Measurements from ENCODE around the gene IER3. TPM values are rescaled to one million over a fixed set of nuclear protein-coding genes. Genes with fewer than 3 reads are reported as not detected.

The IER3 gene
- total RNA-seq, 1 experiment from 2014 or later, result 82.4 TPM

GRCh38 chr6:30750379-30750668 lies 6.0 kb upstream of the IER3 start:
- ChIA-PET POLR2A (no interaction called here), CTCF (no interaction called here)
- no peak overlapping the region for H3K27ac Mint-ChIP-seq

DNA sequence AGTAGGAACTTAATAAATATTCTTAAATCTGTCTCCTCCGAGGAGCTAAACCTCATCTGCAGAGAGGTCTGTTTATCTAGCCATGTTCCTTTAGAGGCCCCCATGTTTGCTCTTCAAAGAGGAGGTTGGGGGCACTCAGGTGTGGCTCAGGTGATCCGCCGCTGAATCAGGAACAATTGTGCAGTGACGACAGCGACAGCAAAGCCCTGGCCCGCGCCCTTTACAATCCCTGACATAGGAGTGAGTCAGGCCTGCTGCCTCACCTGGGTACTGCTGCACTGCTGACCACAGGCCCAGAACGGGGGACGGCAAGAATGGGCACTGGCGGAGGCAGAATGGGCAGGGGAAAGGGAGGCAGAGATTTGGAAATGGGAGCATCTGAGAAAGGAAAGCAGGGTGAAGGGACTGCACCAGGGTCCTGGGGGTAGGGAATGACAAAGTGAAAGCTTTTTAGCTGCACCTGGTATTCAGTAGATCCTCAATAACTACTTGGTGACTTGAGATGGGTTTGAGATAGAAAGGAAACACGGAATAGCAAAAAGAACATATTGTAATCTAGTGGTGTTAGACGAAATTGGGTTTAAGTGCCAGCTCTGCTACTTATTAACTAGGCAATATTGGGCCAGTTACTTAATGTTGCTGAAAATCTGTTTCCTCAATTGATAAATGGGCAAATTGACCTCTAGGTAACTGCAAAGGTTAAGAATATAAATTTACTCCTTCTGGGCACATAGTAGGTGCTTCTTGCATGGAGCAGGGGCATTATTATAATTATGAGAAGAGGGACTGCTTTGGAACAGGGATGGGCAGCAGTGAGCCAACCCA lies 5.4 kb upstream of the IER3 start:
- ATAC-seq (no peak), DNase-seq (ENCODE audit: low spot score) (no peak)
- peaks cover 21% of the 10 kb centered on the region for H3K4me1 Mint-ChIP-seq
- CTCF ChIA-PET, result interaction anchor here (0.7 to 1.5 kb wide), 4 partner anchors 14 to 337 kb away, joined by 3 to 4 read pairs (median 3); no protein-coding TSS in a partner anchor
- H3K4me3 Mint-ChIP-seq, result no peak overlapping the region
- H3K9me3 Mint-ChIP-seq, result no peaks in the 10 kb centered on the region
- peaks cover 2% of the 10 kb centered on the region; the same call in 1 of the 2 replicates for H3K27me3 Mint-ChIP-seq (ENCODE audit: low read depth)
- no peaks in the 10 kb centered on the region for H3K36me3 Mint-ChIP-seq
- POLR2A ChIA-PET, result no interaction called here
- no peak overlapping the region for H3K27ac Mint-ChIP-seq
- TF ChIP-seq TEAD4 (CRISPR knock-in tag; IDR thresholded peaks at IDR 0.05), result no peak
- TF ChIP-seq IRF2 (CRISPR knock-in tag; IDR thresholded peaks at IDR 0.05; ENCODE audit: borderline replicate concordance, low read depth), result no peak
- no peak for TF ChIP-seq ZBTB21 (CRISPR knock-in tag; IDR thresholded peaks at IDR 0.05; ENCODE audit: borderline replicate concordance)
- no peak for TF ChIP-seq JAZF1 (CRISPR knock-in tag; IDR thresholded peaks at IDR 0.05)
- TF ChIP-seq GRHL2 (CRISPR knock-in tag; IDR thresholded peaks at IDR 0.05; ENCODE audit: insufficient replicate concordance, severe bottlenecking), result no peak
- TF ChIP-seq NR2C2 (CRISPR knock-in tag; IDR thresholded peaks at IDR 0.05), result no peak
- no peak for TF ChIP-seq SOX15 (CRISPR knock-in tag; IDR thresholded peaks at IDR 0.05)
- TF ChIP-seq, protein P1, sequence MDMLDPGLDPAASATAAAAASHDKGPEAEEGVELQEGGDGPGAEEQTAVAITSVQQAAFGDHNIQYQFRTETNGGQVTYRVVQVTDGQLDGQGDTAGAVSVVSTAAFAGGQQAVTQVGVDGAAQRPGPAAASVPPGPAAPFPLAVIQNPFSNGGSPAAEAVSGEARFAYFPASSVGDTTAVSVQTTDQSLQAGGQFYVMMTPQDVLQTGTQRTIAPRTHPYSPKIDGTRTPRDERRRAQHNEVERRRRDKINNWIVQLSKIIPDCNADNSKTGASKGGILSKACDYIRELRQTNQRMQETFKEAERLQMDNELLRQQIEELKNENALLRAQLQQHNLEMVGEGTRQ (CRISPR knock-in tag; IDR thresholded peaks at IDR 0.05), result no peak
- TF ChIP-seq NR1H2 (CRISPR knock-in tag; IDR thresholded peaks at IDR 0.05), result no peak
- TF ChIP-seq, protein P2, sequence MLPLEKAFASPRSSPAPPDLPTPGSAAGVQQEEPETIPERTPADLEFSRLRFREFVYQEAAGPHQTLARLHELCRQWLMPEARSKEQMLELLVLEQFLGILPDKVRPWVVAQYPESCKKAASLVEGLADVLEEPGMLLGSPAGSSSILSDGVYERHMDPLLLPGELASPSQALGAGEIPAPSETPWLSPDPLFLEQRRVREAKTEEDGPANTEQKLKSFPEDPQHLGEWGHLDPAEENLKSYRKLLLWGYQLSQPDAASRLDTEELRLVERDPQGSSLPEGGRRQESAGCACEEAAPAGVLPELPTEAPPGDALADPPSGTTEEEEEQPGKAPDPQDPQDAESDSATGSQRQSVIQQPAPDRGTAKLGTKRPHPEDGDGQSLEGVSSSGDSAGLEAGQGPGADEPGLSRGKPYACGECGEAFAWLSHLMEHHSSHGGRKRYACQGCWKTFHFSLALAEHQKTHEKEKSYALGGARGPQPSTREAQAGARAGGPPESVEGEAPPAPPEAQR (CRISPR knock-in tag; IDR thresholded peaks at IDR 0.05), result no peak
- no peak for TF ChIP-seq ZNF263 (CRISPR knock-in tag; IDR thresholded peaks at IDR 0.05; ENCODE audit: low read depth)
- no peak for TF ChIP-seq ZNF138 (CRISPR knock-in tag; conservative IDR thresholded peaks at IDR 0.05)
- TF ChIP-seq ZNF232 (CRISPR knock-in tag; IDR thresholded peaks at IDR 0.05), result no peak
- TF ChIP-seq ATF3 (CRISPR knock-in tag; conservative IDR thresholded peaks at IDR 0.05), result no peak

More at GRCh38 chr6:30750379-30750668, 6.0 kb upstream of the IER3 start:
- no peak for ATAC-seq
- no peaks in the 10 kb centered on the region for H3K36me3 Mint-ChIP-seq
- H3K9me3 Mint-ChIP-seq, result no peaks in the 10 kb centered on the region
- DNase-seq (ENCODE audit: low spot score), result no peak
- TF ChIP-seq, protein P2 (CRISPR knock-in tag; IDR thresholded peaks at IDR 0.05), result no peak
- no peak for TF ChIP-seq ATF1 (CRISPR knock-in tag; IDR thresholded peaks at IDR 0.05)
- TF ChIP-seq PREB (CRISPR knock-in tag; IDR thresholded peaks at IDR 0.05; ENCODE audit: borderline replicate concordance), result no peak
- no peak for TF ChIP-seq CREB1 (CRISPR knock-in tag; IDR thresholded peaks at IDR 0.05)
- TF ChIP-seq FOXJ3 (CRISPR knock-in tag; IDR thresholded peaks at IDR 0.05; ENCODE audit: borderline replicate concordance), result no peak
- no peak for TF ChIP-seq ZNF219 (CRISPR knock-in tag; IDR thresholded peaks at IDR 0.05; ENCODE audit: borderline replicate concordance)
- TF ChIP-seq ETV6 (CRISPR knock-in tag; IDR thresholded peaks at IDR 0.05), result no peak
- no peak for TF ChIP-seq CDX4 (CRISPR knock-in tag; IDR thresholded peaks at IDR 0.05; ENCODE audit: borderline replicate concordance)
- no peak for TF ChIP-seq ELF4 (CRISPR knock-in tag; IDR thresholded peaks at IDR 0.05; ENCODE audit: low read depth)
- TF ChIP-seq SP1 (CRISPR knock-in tag; conservative IDR thresholded peaks at IDR 0.05), result no peak
- TF ChIP-seq, protein P3, sequence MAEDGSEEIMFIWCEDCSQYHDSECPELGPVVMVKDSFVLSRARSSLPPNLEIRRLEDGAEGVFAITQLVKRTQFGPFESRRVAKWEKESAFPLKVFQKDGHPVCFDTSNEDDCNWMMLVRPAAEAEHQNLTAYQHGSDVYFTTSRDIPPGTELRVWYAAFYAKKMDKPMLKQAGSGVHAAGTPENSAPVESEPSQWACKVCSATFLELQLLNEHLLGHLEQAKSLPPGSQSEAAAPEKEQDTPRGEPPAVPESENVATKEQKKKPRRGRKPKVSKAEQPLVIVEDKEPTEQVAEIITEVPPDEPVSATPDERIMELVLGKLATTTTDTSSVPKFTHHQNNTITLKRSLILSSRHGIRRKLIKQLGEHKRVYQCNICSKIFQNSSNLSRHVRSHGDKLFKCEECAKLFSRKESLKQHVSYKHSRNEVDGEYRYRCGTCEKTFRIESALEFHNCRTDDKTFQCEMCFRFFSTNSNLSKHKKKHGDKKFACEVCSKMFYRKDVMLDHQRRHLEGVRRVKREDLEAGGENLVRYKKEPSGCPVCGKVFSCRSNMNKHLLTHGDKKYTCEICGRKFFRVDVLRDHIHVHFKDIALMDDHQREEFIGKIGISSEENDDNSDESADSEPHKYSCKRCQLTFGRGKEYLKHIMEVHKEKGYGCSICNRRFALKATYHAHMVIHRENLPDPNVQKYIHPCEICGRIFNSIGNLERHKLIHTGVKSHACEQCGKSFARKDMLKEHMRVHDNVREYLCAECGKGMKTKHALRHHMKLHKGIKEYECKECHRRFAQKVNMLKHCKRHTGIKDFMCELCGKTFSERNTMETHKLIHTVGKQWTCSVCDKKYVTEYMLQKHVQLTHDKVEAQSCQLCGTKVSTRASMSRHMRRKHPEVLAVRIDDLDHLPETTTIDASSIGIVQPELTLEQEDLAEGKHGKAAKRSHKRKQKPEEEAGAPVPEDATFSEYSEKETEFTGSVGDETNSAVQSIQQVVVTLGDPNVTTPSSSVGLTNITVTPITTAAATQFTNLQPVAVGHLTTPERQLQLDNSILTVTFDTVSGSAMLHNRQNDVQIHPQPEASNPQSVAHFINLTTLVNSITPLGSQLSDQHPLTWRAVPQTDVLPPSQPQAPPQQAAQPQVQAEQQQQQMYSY (CRISPR knock-in tag; IDR thresholded peaks at IDR 0.05), result no peak
- no peak for TF ChIP-seq MYBL2 (CRISPR knock-in tag; IDR thresholded peaks at IDR 0.05)
- no peak for TF ChIP-seq OVOL2 (CRISPR knock-in tag; IDR thresholded peaks at IDR 0.05; ENCODE audit: borderline replicate concordance)
- no peaks in the 10 kb centered on the region; the same call in 1 of the 2 replicates for H3K27me3 Mint-ChIP-seq (ENCODE audit: low read depth)
- H3K4me1 Mint-ChIP-seq, result peaks cover 16% of the 10 kb centered on the region
- no peak overlapping the region for H3K4me3 Mint-ChIP-seq

Data from WTC11 (cell line).